Neural progenitor cell (in vitro differentiated cells): ENCODE data around the gene ABCG5. TPM values are rescaled to one million over a fixed set of nuclear protein-coding genes. Genes with fewer than 3 reads are reported as not detected.

Experiments
- DNase-seq: peaks from one replicate; pipeline ENCODE4 v3.0.0-alpha.2; 2016; ENCODE audit warnings: low spot score
- H2AFZ ChIP-seq: fragments of 200-600 bp; sonication (generic); replicated peaks from 2 replicates; pipeline ENCODE4 v1.6.1; 2016; ENCODE audit warnings: antibody characterized with exemption
- H3F3A ChIP-seq: fragments of 200-600 bp; sonication (generic); 2 replicates; pipeline ENCODE4 v1.6.1; 2016; ENCODE audit warnings: antibody characterized with exemption, low read depth
- H3K27ac ChIP-seq: fragments of 200-600 bp; sonication (generic); 2 replicates; pipeline ENCODE4 v1.5.1; 2016; ENCODE audit warnings: mild to moderate bottlenecking
- H3K27me3 ChIP-seq: fragments of 200-600 bp; sonication (generic); 2 replicates; pipeline ENCODE4 v1.6.1; 2016; ENCODE audit warnings: mild to moderate bottlenecking, moderate library complexity
- H3K36me3 ChIP-seq: fragments of 200-600 bp; sonication (generic); 2 replicates; pipeline ENCODE4 v1.5.1; 2016
- H3K4me1 ChIP-seq: fragments of 200-600 bp; sonication (generic); 2 replicates; pipeline ENCODE4 v1.6.1; 2016; ENCODE audit warnings: mixed run types
- H3K4me2 ChIP-seq: fragments of 200-600 bp; sonication (generic); 2 replicates; pipeline ENCODE4 v1.6.1; 2016
- H3K4me3 ChIP-seq: fragments of 200-600 bp; sonication (generic); 2 replicates; pipeline ENCODE4 v1.5.1; 2016
- H3K79me2 ChIP-seq: fragments of 200-600 bp; sonication (generic); 2 replicates; pipeline ENCODE4 v1.6.1; 2016; ENCODE audit warnings: low read depth
- H3K9ac ChIP-seq: fragments of 200-600 bp; sonication (generic); 2 replicates; pipeline ENCODE4 v1.6.1; 2016
- H3K9me3 ChIP-seq: fragments of 200-600 bp; sonication (generic); 2 replicates; pipeline ENCODE4 v1.5.1; 2016; ENCODE audit warnings: low read depth
- H4K20me1 ChIP-seq: fragments of 200-600 bp; sonication (generic); 2 replicates; pipeline ENCODE4 v1.6.1; 2016; ENCODE audit warnings: low read depth
- H3K27ac Mint-ChIP-seq: 3 replicates; pipeline ENCODE4 v1.8.0; 2021; ENCODE audit warnings: mixed read lengths
- H3K27me3 Mint-ChIP-seq: 2 replicates; pipeline ENCODE4 v1.8.0; 2022; ENCODE audit warnings: low read depth, mild to moderate bottlenecking, inconsistent platforms, moderate library complexity, mixed read lengths; ENCODE audit not compliant: insufficient read depth
- H3K36me3 Mint-ChIP-seq: 3 replicates; pipeline ENCODE4 v1.8.0; 2021; ENCODE audit warnings: mixed read lengths
- H3K4me1 Mint-ChIP-seq: 3 replicates; pipeline ENCODE4 v1.8.0; 2021; ENCODE audit warnings: mixed read lengths
- H3K4me3 Mint-ChIP-seq: 3 replicates; pipeline ENCODE4 v1.8.0; 2021; ENCODE audit warnings: mild to moderate bottlenecking, moderate library complexity, mixed read lengths
- H3K9me3 Mint-ChIP-seq: 3 replicates; pipeline ENCODE4 v1.8.0; 2020; ENCODE audit warnings: mixed read lengths
- CTCF ChIP-seq: fragments of 200-600 bp; sonication (generic); IDR thresholded peaks from 2 replicates; pipeline ENCODE4 v1.5.1; 2017; ENCODE audit warnings: antibody characterized with exemption, mild to moderate bottlenecking
- EZH2 ChIP-seq: fragments of 200-600 bp; sonication (generic); IDR thresholded peaks from 2 replicates; pipeline ENCODE4 v1.6.1; 2017; ENCODE audit warnings: antibody characterized with exemption, mild to moderate bottlenecking, moderate library complexity
- EZH2phosphoT487 ChIP-seq: fragments of 200-600 bp; sonication (generic); IDR thresholded peaks from 2 replicates; pipeline ENCODE4 v1.6.1; 2017; ENCODE audit warnings: antibody characterized with exemption
- total RNA-seq: library from RNA; depleted of rRNA; stranded (reverse); fragments of >200 nt; gene quantifications from 2 replicates; pipeline ENCODE4 v1.2.3, GENCODE V29; 2015; ENCODE audit warnings: low replicate concordance

The ABCG5 gene
- total RNA-seq, 1 donor from 2014 or later, result not detected

DNA sequence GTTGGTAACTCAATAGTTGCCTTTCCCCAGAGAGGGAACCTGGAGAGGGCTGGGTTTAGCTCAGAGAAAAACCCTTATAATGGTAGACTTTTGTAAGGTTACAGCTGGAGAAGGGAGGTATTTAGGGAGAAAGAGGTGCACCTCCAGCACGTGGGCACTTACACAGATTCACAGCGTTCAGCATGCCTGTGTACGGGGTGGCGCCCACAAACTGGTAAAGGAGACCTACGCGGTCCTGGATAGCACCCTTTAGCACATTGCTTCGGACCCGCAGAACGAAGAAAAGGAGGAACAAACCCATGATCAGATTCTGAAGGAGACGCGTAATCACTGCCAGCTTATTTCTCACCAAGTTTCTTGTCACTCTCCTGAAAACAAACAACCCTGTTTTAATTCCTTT, 14.9 kb downstream of the ABCG5 start:
- no peaks in the 10 kb centered on the region for H3K9me3 Mint-ChIP-seq
- H2AFZ ChIP-seq, result no peak overlapping the region
- no peaks in the 10 kb centered on the region for H3K9me3 ChIP-seq
- H3K4me3 ChIP-seq, result no peak overlapping the region
- H3K36me3 ChIP-seq, result no peaks in the 10 kb centered on the region
- no peaks in the 10 kb centered on the region for H3K4me1 Mint-ChIP-seq
- DNase-seq, result no peak
- no peaks in the 10 kb centered on the region for H3K79me2 ChIP-seq
- H4K20me1 ChIP-seq, result no peaks in the 10 kb centered on the region
- no peaks in the 10 kb centered on the region for H3K27me3 Mint-ChIP-seq
- H3K36me3 Mint-ChIP-seq, result no peaks in the 10 kb centered on the region
- no peaks in the 10 kb centered on the region for H3K4me1 ChIP-seq
- H3F3A ChIP-seq, result no peaks in the 10 kb centered on the region
- no peak overlapping the region for H3K9ac ChIP-seq
- no peaks in the 10 kb centered on the region for H3K27me3 ChIP-seq
- H3K4me2 ChIP-seq, result no peak overlapping the region
- TF ChIP-seq EZH2phosphoT487 (no peak), CTCF (no peak), EZH2 (no peak)
- H3K27ac Mint-ChIP-seq, result no peak overlapping the region
- H3K4me3 Mint-ChIP-seq, result no peak overlapping the region
- H3K27ac ChIP-seq, result no peak overlapping the region

- Histone ChIP-seq H2AFZ (no peak overlapping the region), H3K27ac (no peak overlapping the region), H3K9me3 (no peaks in the 10 kb centered on the region), H3K4me1 (no peaks in the 10 kb centered on the region), H3K79me2 (no peaks in the 10 kb centered on the region), H4K20me1 (no peaks in the 10 kb centered on the region), H3K4me3 (no peak overlapping the region), H3K27me3 (no peaks in the 10 kb centered on the region), H3K9ac (no peak overlapping the region), H3K4me2 (no peak overlapping the region), H3K36me3 (no peaks in the 10 kb centered on the region), H3F3A (no peaks in the 10 kb centered on the region)
- TF ChIP-seq CTCF (no peak), EZH2 (no peak), EZH2phosphoT487 (no peak)
- DNase-seq, result no peak
- Mint-ChIP-seq H3K27me3 (no peaks in the 10 kb centered on the region), H3K36me3 (no peaks in the 10 kb centered on the region), H3K9me3 (no peaks in the 10 kb centered on the region), H3K4me1 (no peaks in the 10 kb centered on the region), H3K27ac (no peak overlapping the region), H3K4me3 (no peak overlapping the region)
Measured at GRCh38 chr2:43822839-43823238, 15.8 kb downstream of the ABCG5 start.

GRCh38 chr2:43819491-43820163, 19.0 kb downstream of the ABCG5 start:
- H3K4me3 Mint-ChIP-seq, result no peak overlapping the region
- H3K4me3 ChIP-seq, result no peak overlapping the region
- H3K9me3 ChIP-seq, result no peaks in the 10 kb centered on the region
- no peaks in the 10 kb centered on the region for H3K36me3 ChIP-seq
- no peaks in the 10 kb centered on the region for H3K4me1 ChIP-seq
- no peak overlapping the region for H3K27ac Mint-ChIP-seq
- H3F3A ChIP-seq, result no peaks in the 10 kb centered on the region
- no peaks in the 10 kb centered on the region for H3K79me2 ChIP-seq
- no peak overlapping the region for H3K4me2 ChIP-seq
- no peaks in the 10 kb centered on the region for H3K9me3 Mint-ChIP-seq
- H3K36me3 Mint-ChIP-seq, result peaks cover 2% of the 10 kb centered on the region
- H3K9ac ChIP-seq, result no peak overlapping the region
- no peaks in the 10 kb centered on the region for H3K27me3 ChIP-seq
- no peak for TF ChIP-seq EZH2
- no peak for TF ChIP-seq CTCF
- no peaks in the 10 kb centered on the region for H4K20me1 ChIP-seq
- no peak overlapping the region for H2AFZ ChIP-seq
- H3K27me3 Mint-ChIP-seq, result peaks cover 2% of the 10 kb centered on the region
- no peak overlapping the region for H3K27ac ChIP-seq
- H3K4me1 Mint-ChIP-seq, result peaks cover 4% of the 10 kb centered on the region
- no peak for DNase-seq
